GM12873 (cell line): Measurements from ENCODE around the gene NXNL2.

Experiments used
- CTCF ChIP-seq: IDR thresholded peaks from 2 replicates; pipeline ENCODE4 v1.5.1; 2012; ENCODE audit warnings: low read depth, mild to moderate bottlenecking, moderate library complexity, low read length, control low read depth; ENCODE audit not compliant: insufficient read depth; ENCODE audit errors: missing control alignments

Gene NXNL2

GRCh38 chr9:88580961-88581360, 46.0 kb downstream of the NXNL2 start:
- no peak for TF ChIP-seq CTCF

- no peak for TF ChIP-seq CTCF
These were observed 49.1 kb downstream of the NXNL2 start for GRCh38 chr9:88583901-88584596.

- TF ChIP-seq CTCF, result no peak
These were observed 50.4 kb downstream of the NXNL2 start for GRCh38 chr9:88585426-88585825.

GRCh38 chr9:88586452-88586851, 51.5 kb downstream of the NXNL2 start:
- TF ChIP-seq CTCF, result no peak

- TF ChIP-seq CTCF, result no peak
These were observed 52.2 kb downstream of the NXNL2 start for GRCh38 chr9:88587182-88587581.

- TF ChIP-seq CTCF, result no peak
These were observed 53.1 kb downstream of the NXNL2 start for GRCh38 chr9:88587885-88588649.

- TF ChIP-seq CTCF, result no peak
These were observed 54.7 kb downstream of the NXNL2 start for GRCh38 chr9:88589656-88590055.
